Panc1 (cell line): Measurements from ENCODE around the gene ARID5A. TPM values are rescaled to one million over a fixed set of nuclear protein-coding genes. Genes with fewer than 3 reads are reported as not detected.

Experiments
- ATAC-seq: fragments of 200-7000 bp; cut with Tn5 transposase; 2 replicates; pipeline ENCODE4 v1.9.1; 2020; ENCODE audit warnings: mild to moderate bottlenecking, moderate library complexity
- BruUV-seq: library from RNA; stranded (reverse); fragments of 400-500 nt; replicated peaks from 2 replicates; lab custom pipeline; 2021; lab: Mats Ljungman, UMichigan
- CTCF ChIA-PET: fragments of 300-600 bp; sonication (Branson Sonifier 250); formaldehyde crosslinking; loops from one replicate; lab custom pipeline; 2022; ENCODE audit warnings: antibody characterized with exemption; lab: Charles Lee
- POLR2A ChIA-PET: fragments of 300-600 bp; sonication (Branson Sonifier 250); formaldehyde crosslinking; loops from one replicate; lab custom pipeline; 2022; ENCODE audit warnings: antibody characterized with exemption; lab: Charles Lee
- DNase-seq: peaks from one replicate; pipeline ENCODE4 v3.0.0-alpha.2; 2010; ENCODE audit warnings: low read depth, low spot score
- H3K27ac ChIP-seq: 2 replicates; pipeline ENCODE4 v1.5.1; 2011; ENCODE audit warnings: mild to moderate bottlenecking, low read length, inconsistent platforms
- H3K27me3 ChIP-seq: fragments of 200-500 bp; sonication (Bioruptor generic); 2 replicates; pipeline ENCODE4 v1.6.0; 2014; ENCODE audit warnings: low read length, inconsistent platforms; ENCODE audit not compliant: control insufficient read depth, insufficient read depth
- H3K36me3 ChIP-seq: fragments of 200-500 bp; sonication (Bioruptor generic); 2 replicates; pipeline ENCODE4 v1.5.1; 2014; ENCODE audit warnings: inconsistent platforms, mild to moderate bottlenecking, low read length, moderate library complexity; ENCODE audit not compliant: control insufficient read depth, insufficient read depth
- H3K4me1 ChIP-seq: 2 replicates; pipeline ENCODE4 v1.5.1; 2011; ENCODE audit warnings: inconsistent platforms, mild to moderate bottlenecking, low read length, moderate library complexity; ENCODE audit not compliant: control insufficient read depth, insufficient read depth
- H3K4me3 ChIP-seq, 2 experiments: 2 replicates each; pipeline ENCODE4 v1.5.1; 2011 to 2012; ENCODE audit warnings: low read depth in 2 of 2, low read length in 2 of 2, mild to moderate bottlenecking in 2 of 2, inconsistent platforms in 1 of 2, moderate library complexity in 1 of 2
- H3K9me3 ChIP-seq: fragments of 200-500 bp; sonication (Bioruptor generic); 2 replicates; pipeline ENCODE4 v1.5.1; 2014; ENCODE audit warnings: low read depth, mild to moderate bottlenecking, inconsistent platforms, low read length, moderate library complexity; ENCODE audit not compliant: control insufficient read depth, insufficient read depth
- POLR2AphosphoS5 ChIP-seq: IDR thresholded peaks from 2 replicates; pipeline ENCODE4 v1.6.1; 2012; ENCODE audit warnings: mild to moderate bottlenecking, low read depth, low read length, moderate library complexity
- SIN3A ChIP-seq: IDR thresholded peaks from 2 replicates; pipeline ENCODE4 v1.6.1; 2012; ENCODE audit warnings: low read depth, mild to moderate bottlenecking, low read length, moderate library complexity, borderline replicate concordance; ENCODE audit not compliant: insufficient read depth
- TCF7L2 ChIP-seq: IDR thresholded peaks from 2 replicates; pipeline ENCODE4 v1.6.1; 2011; ENCODE audit warnings: mild to moderate bottlenecking, low read depth, low read length, inconsistent platforms
- in situ Hi-C: cut with HindIII; loops from 2 replicates; pipeline ENCODE4 v1.10.0; 2016; ENCODE audit warnings: low sequenced_read_pairs, low pct_unique_long_range_greater_than_20kb
- intact Hi-C: fragments of 100-400 bp; cut with micrococcal nuclease; formaldehyde crosslinking; loops from one replicate; pipeline ENCODE4 v1.10.0; 2022; ENCODE audit not compliant: unreplicated experiment
- total RNA-seq: library from RNA; stranded (reverse); gene quantifications from one replicate; pipeline ENCODE4 v1.2.1, GENCODE V29; 2021; ENCODE audit not compliant: unreplicated experiment
- TF ChIP-seq, protein P1 (sequence below), 2 experiments: IDR thresholded peaks; 2 replicates each; pipeline ENCODE4 v1.6.1; 2011 to 2012; ENCODE audit warnings: low read depth in 2 of 2, control low read depth in 1 of 2, low read length in 1 of 2, mild to moderate bottlenecking in 1 of 2, moderate library complexity in 1 of 2; ENCODE audit not compliant: insufficient read depth in 1 of 2
- TF ChIP-seq, protein P2 (sequence below): fragments of 450-650 bp; IDR thresholded peaks from 2 replicates; pipeline ENCODE4 v1.5.1; 2017; ENCODE audit warnings: mild to moderate bottlenecking

ARID5A gene
- total RNA-seq, 1 experiment from 2014 or later, result 19.3 TPM

DNA sequence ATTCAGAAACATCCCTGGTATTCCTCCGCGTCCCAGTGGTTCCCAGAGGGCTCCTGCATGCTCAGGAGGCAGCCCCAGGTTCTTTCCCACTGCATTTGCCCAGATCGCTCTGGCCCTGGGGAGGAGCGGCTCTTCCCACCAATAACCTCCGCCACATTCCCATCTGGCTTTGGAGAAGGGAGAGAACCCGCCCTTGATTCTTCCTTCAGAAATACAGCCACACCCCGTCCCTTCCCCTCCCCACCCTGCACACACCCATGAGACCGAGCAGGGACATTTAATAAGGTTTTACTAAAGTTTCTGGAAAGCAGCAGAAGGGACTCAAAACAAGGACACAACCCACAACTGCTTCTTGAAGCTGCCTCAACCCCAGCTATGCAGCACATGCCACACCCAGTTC, 21.9 kb downstream of the ARID5A start:
- Histone ChIP-seq H3K9me3 (no peaks in the 10 kb centered on the region), H3K4me1 (peaks cover 10% of the 10 kb centered on the region), H3K27me3 (no peaks in the 10 kb centered on the region), H3K4me3 (no peak overlapping the region), H3K27ac (no peak overlapping the region), H3K36me3 (no peaks in the 10 kb centered on the region)
- in situ Hi-C loops, result no loop called here
- TF ChIP-seq, protein P1, sequence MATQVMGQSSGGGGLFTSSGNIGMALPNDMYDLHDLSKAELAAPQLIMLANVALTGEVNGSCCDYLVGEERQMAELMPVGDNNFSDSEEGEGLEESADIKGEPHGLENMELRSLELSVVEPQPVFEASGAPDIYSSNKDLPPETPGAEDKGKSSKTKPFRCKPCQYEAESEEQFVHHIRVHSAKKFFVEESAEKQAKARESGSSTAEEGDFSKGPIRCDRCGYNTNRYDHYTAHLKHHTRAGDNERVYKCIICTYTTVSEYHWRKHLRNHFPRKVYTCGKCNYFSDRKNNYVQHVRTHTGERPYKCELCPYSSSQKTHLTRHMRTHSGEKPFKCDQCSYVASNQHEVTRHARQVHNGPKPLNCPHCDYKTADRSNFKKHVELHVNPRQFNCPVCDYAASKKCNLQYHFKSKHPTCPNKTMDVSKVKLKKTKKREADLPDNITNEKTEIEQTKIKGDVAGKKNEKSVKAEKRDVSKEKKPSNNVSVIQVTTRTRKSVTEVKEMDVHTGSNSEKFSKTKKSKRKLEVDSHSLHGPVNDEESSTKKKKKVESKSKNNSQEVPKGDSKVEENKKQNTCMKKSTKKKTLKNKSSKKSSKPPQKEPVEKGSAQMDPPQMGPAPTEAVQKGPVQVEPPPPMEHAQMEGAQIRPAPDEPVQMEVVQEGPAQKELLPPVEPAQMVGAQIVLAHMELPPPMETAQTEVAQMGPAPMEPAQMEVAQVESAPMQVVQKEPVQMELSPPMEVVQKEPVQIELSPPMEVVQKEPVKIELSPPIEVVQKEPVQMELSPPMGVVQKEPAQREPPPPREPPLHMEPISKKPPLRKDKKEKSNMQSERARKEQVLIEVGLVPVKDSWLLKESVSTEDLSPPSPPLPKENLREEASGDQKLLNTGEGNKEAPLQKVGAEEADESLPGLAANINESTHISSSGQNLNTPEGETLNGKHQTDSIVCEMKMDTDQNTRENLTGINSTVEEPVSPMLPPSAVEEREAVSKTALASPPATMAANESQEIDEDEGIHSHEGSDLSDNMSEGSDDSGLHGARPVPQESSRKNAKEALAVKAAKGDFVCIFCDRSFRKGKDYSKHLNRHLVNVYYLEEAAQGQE (IDR thresholded peaks at IDR 0.05; ENCODE audit: insufficient read depth in 1 of 2, low read depth in 2 of 2, low read length in 1 of 2), result no peak
- no peak for TF ChIP-seq POLR2AphosphoS5
- intact Hi-C loops, result no loop called here
- ChIA-PET CTCF (no interaction called here), POLR2A (no interaction called here)
- no peak for ATAC-seq
- DNase-seq, result no peak
- BruUV-seq, result no TSS peak

DNA sequence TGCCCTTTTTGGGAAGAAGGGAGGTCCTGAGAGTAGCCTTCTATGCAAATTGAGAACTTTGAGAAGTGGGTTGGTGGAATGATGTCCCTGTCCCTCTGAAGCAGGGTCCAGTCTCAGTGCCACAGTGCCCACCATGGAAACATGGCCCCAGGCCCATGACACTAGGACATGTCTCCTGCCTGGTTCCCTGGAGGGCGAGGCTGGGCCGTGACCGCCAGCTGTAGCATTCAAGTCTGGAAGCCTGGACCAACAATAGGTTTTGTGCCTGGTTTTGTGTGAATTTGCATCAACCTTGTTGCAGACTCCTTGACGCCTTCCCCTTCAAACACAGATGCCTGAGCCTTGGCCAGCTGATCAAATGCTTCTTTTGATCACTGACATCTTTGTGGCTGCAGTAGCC, 27.5 kb downstream of the ARID5A start:
- no peaks in the 10 kb centered on the region for H3K4me1 ChIP-seq
- intact Hi-C loops (no loop called here), in situ Hi-C loops (no loop called here)
- ATAC-seq, result no peak
- H3K27me3 ChIP-seq, result no peaks in the 10 kb centered on the region
- no peaks in the 10 kb centered on the region for H3K36me3 ChIP-seq
- no peak overlapping the region for H3K27ac ChIP-seq
- DNase-seq, result no peak
- no TSS peak for BruUV-seq
- no peak overlapping the region for H3K4me3 ChIP-seq
- ChIA-PET POLR2A (no interaction called here), CTCF (no interaction called here)
- TF ChIP-seq TCF7L2, result no peak
- no peak for TF ChIP-seq SIN3A
- no peak for TF ChIP-seq POLR2AphosphoS5
- TF ChIP-seq, protein P2, sequence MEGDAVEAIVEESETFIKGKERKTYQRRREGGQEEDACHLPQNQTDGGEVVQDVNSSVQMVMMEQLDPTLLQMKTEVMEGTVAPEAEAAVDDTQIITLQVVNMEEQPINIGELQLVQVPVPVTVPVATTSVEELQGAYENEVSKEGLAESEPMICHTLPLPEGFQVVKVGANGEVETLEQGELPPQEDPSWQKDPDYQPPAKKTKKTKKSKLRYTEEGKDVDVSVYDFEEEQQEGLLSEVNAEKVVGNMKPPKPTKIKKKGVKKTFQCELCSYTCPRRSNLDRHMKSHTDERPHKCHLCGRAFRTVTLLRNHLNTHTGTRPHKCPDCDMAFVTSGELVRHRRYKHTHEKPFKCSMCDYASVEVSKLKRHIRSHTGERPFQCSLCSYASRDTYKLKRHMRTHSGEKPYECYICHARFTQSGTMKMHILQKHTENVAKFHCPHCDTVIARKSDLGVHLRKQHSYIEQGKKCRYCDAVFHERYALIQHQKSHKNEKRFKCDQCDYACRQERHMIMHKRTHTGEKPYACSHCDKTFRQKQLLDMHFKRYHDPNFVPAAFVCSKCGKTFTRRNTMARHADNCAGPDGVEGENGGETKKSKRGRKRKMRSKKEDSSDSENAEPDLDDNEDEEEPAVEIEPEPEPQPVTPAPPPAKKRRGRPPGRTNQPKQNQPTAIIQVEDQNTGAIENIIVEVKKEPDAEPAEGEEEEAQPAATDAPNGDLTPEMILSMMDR, result no peak
- TF ChIP-seq, protein P1 (IDR thresholded peaks at IDR 0.05; ENCODE audit: insufficient read depth in 1 of 2, low read depth in 2 of 2, low read length in 1 of 2), result no peak
- no peaks in the 10 kb centered on the region for H3K9me3 ChIP-seq
